Nephron (organoid): ENCODE results near the gene DDX43.

Source experiments
- H3K27ac Mint-ChIP-seq, 3 experiments: 2 replicates each; pipeline ENCODE4 v1.8.0; 2020; ENCODE audit warnings: mixed read lengths in 3 of 3, mild to moderate bottlenecking in 2 of 3, moderate library complexity in 1 of 3
- H3K27me3 Mint-ChIP-seq: 2 replicates; pipeline ENCODE4 v1.8.0; 2021; ENCODE audit warnings: low read depth, mild to moderate bottlenecking, moderate library complexity, mixed read lengths
- H3K36me3 Mint-ChIP-seq: 2 replicates; pipeline ENCODE4 v1.8.0; 2020; ENCODE audit warnings: low read depth, mixed read lengths
- H3K4me1 Mint-ChIP-seq: 2 replicates; pipeline ENCODE4 v1.8.0; 2020; ENCODE audit warnings: mixed read lengths
- H3K4me3 Mint-ChIP-seq, 3 experiments: 2 replicates each; pipeline ENCODE4 v1.8.0; 2020; ENCODE audit warnings: mild to moderate bottlenecking in 3 of 3, mixed read lengths in 3 of 3, moderate library complexity in 2 of 3
- H3K9me3 Mint-ChIP-seq: 2 replicates; pipeline ENCODE4 v1.8.0; 2020; ENCODE audit warnings: mixed read lengths
- CTCF ChIP-seq, 3 experiments: fragments of 200-600 bp; sonication (generic); IDR thresholded peaks; one replicate each; pipeline ENCODE4 v1.5.0; 2021; ENCODE audit warnings: antibody characterized with exemption in 3 of 3; ENCODE audit not compliant: unreplicated experiment in 3 of 3

Gene DDX43

GRCh38 chr6:73362869-73363536, 31.6 kb upstream of the DDX43 start:
- H3K4me3 Mint-ChIP-seq = no peak overlapping the region
- no peaks in the 10 kb centered on the region for H3K36me3 Mint-ChIP-seq
- H3K9me3 Mint-ChIP-seq = peaks cover 2% of the 10 kb centered on the region
- H3K27ac Mint-ChIP-seq = no peak overlapping the region
- H3K4me1 Mint-ChIP-seq = no peaks in the 10 kb centered on the region
- no peak for TF ChIP-seq CTCF (IDR thresholded peaks at IDR 0.05; ENCODE audit: unreplicated experiment in 3 of 3)
- H3K27me3 Mint-ChIP-seq = peaks cover 3% of the 10 kb centered on the region

DNA sequence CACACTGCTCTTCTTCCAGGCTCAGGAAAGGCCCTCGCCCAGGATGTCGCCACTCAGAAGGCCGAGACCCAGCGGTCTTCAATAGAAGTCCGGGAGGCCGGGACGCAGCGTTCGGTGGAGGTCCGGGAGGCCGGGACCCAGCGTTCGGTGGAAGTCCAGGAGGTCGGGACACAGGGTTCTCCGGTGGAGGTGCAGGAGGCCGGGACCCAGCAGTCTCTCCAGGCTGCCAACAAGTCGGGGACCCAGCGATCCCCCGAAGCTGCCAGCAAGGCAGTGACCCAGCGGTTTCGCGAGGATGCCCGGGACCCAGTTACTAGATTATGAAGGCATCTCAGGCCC, 31.1 kb upstream of the DDX43 start:
- H3K27me3 Mint-ChIP-seq = peaks cover 3% of the 10 kb centered on the region
- H3K27ac Mint-ChIP-seq = no peak overlapping the region
- H3K4me1 Mint-ChIP-seq = no peaks in the 10 kb centered on the region
- H3K36me3 Mint-ChIP-seq = no peaks in the 10 kb centered on the region
- TF ChIP-seq CTCF (IDR thresholded peaks at IDR 0.05; ENCODE audit: unreplicated experiment in 3 of 3) = no peak
- H3K4me3 Mint-ChIP-seq = no peak overlapping the region
- peaks cover 2% of the 10 kb centered on the region for H3K9me3 Mint-ChIP-seq

- H3K4me1 Mint-ChIP-seq = no peaks in the 10 kb centered on the region
- H3K4me3 Mint-ChIP-seq = no peak overlapping the region
- no peak for TF ChIP-seq CTCF (IDR thresholded peaks at IDR 0.05; ENCODE audit: unreplicated experiment in 3 of 3)
- H3K36me3 Mint-ChIP-seq = no peaks in the 10 kb centered on the region
- no peak overlapping the region for H3K27ac Mint-ChIP-seq
- H3K27me3 Mint-ChIP-seq = peaks cover 3% of the 10 kb centered on the region
- peaks cover 2% of the 10 kb centered on the region for H3K9me3 Mint-ChIP-seq
These were observed 30.5 kb upstream of the DDX43 start for GRCh38 chr6:73364121-73364520.

DNA sequence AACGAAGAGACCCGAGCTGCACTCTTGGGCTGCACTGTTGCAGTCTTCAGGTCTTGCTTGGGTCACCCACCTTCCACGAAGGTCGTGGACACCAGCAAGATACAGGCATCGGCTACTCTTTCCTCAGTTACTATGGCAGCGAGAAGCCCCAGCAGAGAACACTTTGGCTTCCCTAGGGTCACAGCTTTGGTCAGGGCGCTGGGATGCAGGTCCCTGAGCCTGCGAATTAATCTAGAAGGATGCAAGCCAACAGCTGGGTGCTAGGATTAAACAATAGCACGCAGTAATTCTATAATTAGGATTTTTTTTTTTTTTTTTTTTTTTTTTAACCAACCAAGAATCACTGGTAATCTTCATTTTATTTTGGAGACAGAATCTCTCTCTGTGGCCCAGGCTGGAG, 30.1 kb upstream of the DDX43 start:
- no peak for TF ChIP-seq CTCF (IDR thresholded peaks at IDR 0.05; ENCODE audit: unreplicated experiment in 3 of 3)
- H3K4me3 Mint-ChIP-seq = no peak overlapping the region
- H3K27me3 Mint-ChIP-seq = peaks cover 3% of the 10 kb centered on the region
- H3K4me1 Mint-ChIP-seq = no peaks in the 10 kb centered on the region
- no peaks in the 10 kb centered on the region for H3K36me3 Mint-ChIP-seq
- no peak overlapping the region for H3K27ac Mint-ChIP-seq
- peaks cover 2% of the 10 kb centered on the region for H3K9me3 Mint-ChIP-seq

GRCh38 chr6:73367761-73368355, 26.8 kb upstream of the DDX43 start:
- Mint-ChIP-seq H3K4me1 (no peaks in the 10 kb centered on the region), H3K27ac (no peak overlapping the region), H3K27me3 (peaks cover 3% of the 10 kb centered on the region), H3K36me3 (no peaks in the 10 kb centered on the region), H3K9me3 (peaks cover 4% of the 10 kb centered on the region), H3K4me3 (no peak overlapping the region)
- TF ChIP-seq CTCF (IDR thresholded peaks at IDR 0.05; ENCODE audit: unreplicated experiment in 3 of 3) = no peak

GRCh38 chr6:73368675-73369074, 26.0 kb upstream of the DDX43 start:
- Mint-ChIP-seq H3K27me3 (peaks cover 3% of the 10 kb centered on the region), H3K4me3 (no peak overlapping the region), H3K36me3 (no peaks in the 10 kb centered on the region), H3K27ac (no peak overlapping the region), H3K9me3 (peaks cover 6% of the 10 kb centered on the region), H3K4me1 (no peaks in the 10 kb centered on the region)
- TF ChIP-seq CTCF (IDR thresholded peaks at IDR 0.05; ENCODE audit: unreplicated experiment in 3 of 3) = no peak
